ENCODE measurements around the gene DHCR7.

GRCh38 chr11:71406681-71407080 lies 41.5 kb downstream of the DHCR7 start:
- TF ChIP-seq, protein P1, sequence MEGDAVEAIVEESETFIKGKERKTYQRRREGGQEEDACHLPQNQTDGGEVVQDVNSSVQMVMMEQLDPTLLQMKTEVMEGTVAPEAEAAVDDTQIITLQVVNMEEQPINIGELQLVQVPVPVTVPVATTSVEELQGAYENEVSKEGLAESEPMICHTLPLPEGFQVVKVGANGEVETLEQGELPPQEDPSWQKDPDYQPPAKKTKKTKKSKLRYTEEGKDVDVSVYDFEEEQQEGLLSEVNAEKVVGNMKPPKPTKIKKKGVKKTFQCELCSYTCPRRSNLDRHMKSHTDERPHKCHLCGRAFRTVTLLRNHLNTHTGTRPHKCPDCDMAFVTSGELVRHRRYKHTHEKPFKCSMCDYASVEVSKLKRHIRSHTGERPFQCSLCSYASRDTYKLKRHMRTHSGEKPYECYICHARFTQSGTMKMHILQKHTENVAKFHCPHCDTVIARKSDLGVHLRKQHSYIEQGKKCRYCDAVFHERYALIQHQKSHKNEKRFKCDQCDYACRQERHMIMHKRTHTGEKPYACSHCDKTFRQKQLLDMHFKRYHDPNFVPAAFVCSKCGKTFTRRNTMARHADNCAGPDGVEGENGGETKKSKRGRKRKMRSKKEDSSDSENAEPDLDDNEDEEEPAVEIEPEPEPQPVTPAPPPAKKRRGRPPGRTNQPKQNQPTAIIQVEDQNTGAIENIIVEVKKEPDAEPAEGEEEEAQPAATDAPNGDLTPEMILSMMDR (IDR thresholded peaks at IDR 0.05) = no peak
- TF ChIP-seq POLR2A (IDR thresholded peaks at IDR 0.05; ENCODE audit: low read depth) = no peak
